Type B pancreatic cell (in vitro differentiated cells): ENCODE measurements around the gene PARL. TPM values are rescaled to one million over a fixed set of nuclear protein-coding genes. Genes with fewer than 3 reads are reported as not detected.

ENCODE experiments used
- DNase-seq: peaks from one replicate; pipeline ENCODE4 v3.0.0; 2021; ENCODE audit warnings: mixed read lengths; ENCODE audit not compliant: unreplicated experiment; ENCODE audit errors: extremely low spot score
- H3K27ac Mint-ChIP-seq: 2 replicates; pipeline ENCODE4 v1.8.0; 2021; ENCODE audit warnings: mild to moderate bottlenecking, mixed read lengths
- H3K27me3 Mint-ChIP-seq: 2 replicates; pipeline ENCODE4 v1.8.0; 2021; ENCODE audit warnings: mixed read lengths
- H3K36me3 Mint-ChIP-seq: 2 replicates; pipeline ENCODE4 v1.8.0; 2021; ENCODE audit warnings: mixed read lengths
- H3K4me1 Mint-ChIP-seq: one replicate; pipeline ENCODE4 v1.8.0; 2021; ENCODE audit warnings: mixed read lengths; ENCODE audit not compliant: unreplicated experiment
- H3K4me3 Mint-ChIP-seq: 2 replicates; pipeline ENCODE4 v1.8.0; 2021; ENCODE audit warnings: mild to moderate bottlenecking, mixed read lengths
- H3K9me3 Mint-ChIP-seq: 2 replicates; pipeline ENCODE4 v1.8.0; 2021; ENCODE audit warnings: mixed read lengths
- CTCF ChIP-seq: fragments of 200-600 bp; sonication (generic); conservative IDR thresholded peaks from 2 replicates; pipeline ENCODE4 v1.5.0; 2021; ENCODE audit warnings: antibody characterized with exemption, mild to moderate bottlenecking
- total RNA-seq: library from RNA; stranded (reverse); gene quantifications from 2 replicates; pipeline ENCODE4 v1.2.1, GENCODE V29; 2021; ENCODE audit warnings: low replicate concordance

PARL gene
- total RNA-seq, 1 donor from 2014 or later: 53.1 TPM

GRCh38 chr3:183904833-183905780, 20.4 kb upstream of the PARL start:
- TF ChIP-seq CTCF: no peak
- no peak for DNase-seq
- Mint-ChIP-seq H3K4me3 (no peak overlapping the region), H3K36me3 (no peaks in the 10 kb centered on the region), H3K27ac (no peak overlapping the region), H3K9me3 (no peaks in the 10 kb centered on the region), H3K27me3 (peaks cover 8% of the 10 kb centered on the region), H3K4me1 (no peaks in the 10 kb centered on the region)

GRCh38 chr3:183898028-183898431, 13.3 kb upstream of the PARL start:
- Mint-ChIP-seq H3K9me3 (no peaks in the 10 kb centered on the region), H3K4me1 (no peaks in the 10 kb centered on the region), H3K36me3 (no peaks in the 10 kb centered on the region), H3K4me3 (no peak overlapping the region), H3K27ac (no peak overlapping the region), H3K27me3 (peaks cover 33% of the 10 kb centered on the region)
- no peak for TF ChIP-seq CTCF
- DNase-seq: no peak

- Mint-ChIP-seq H3K4me1 (no peaks in the 10 kb centered on the region), H3K36me3 (no peaks in the 10 kb centered on the region), H3K9me3 (no peaks in the 10 kb centered on the region), H3K4me3 (no peak overlapping the region), H3K27ac (no peak overlapping the region), H3K27me3 (peaks cover 37% of the 10 kb centered on the region)
- no peak for TF ChIP-seq CTCF
- DNase-seq: no peak
These were observed 12.9 kb upstream of the PARL start for GRCh38 chr3:183897606-183898005.

GRCh38 chr3:183896610-183897009, 11.9 kb upstream of the PARL start:
- H3K4me3 Mint-ChIP-seq: no peak overlapping the region
- H3K27me3 Mint-ChIP-seq: peaks cover 37% of the 10 kb centered on the region
- no peak for TF ChIP-seq CTCF
- no peaks in the 10 kb centered on the region for H3K36me3 Mint-ChIP-seq
- no peaks in the 10 kb centered on the region for H3K9me3 Mint-ChIP-seq
- no peaks in the 10 kb centered on the region for H3K4me1 Mint-ChIP-seq
- DNase-seq: no peak
- no peak overlapping the region for H3K27ac Mint-ChIP-seq

GRCh38 chr3:183896184-183896583, 11.5 kb upstream of the PARL start:
- no peak for DNase-seq
- TF ChIP-seq CTCF: no peak
- H3K9me3 Mint-ChIP-seq: no peaks in the 10 kb centered on the region
- H3K4me1 Mint-ChIP-seq: no peaks in the 10 kb centered on the region
- H3K27ac Mint-ChIP-seq: no peak overlapping the region
- no peak overlapping the region for H3K4me3 Mint-ChIP-seq
- H3K27me3 Mint-ChIP-seq: peaks cover 35% of the 10 kb centered on the region
- no peaks in the 10 kb centered on the region for H3K36me3 Mint-ChIP-seq
